A549 (cell line): ENCODE measurements around the gene ERFL. TPM values are rescaled to one million over a fixed set of nuclear protein-coding genes. Genes with fewer than 3 reads are reported as not detected.

Experiments
- polyA plus RNA-seq, 4 experiments: library from polyadenylated mRNA; depleted of rRNA in 3 of 4; stranded (reverse); fragments of >200 nt; fragmentation: RNase III in 1 of 4; extraction: RNeasy Plus Mini Kit Qiagen cat#74134 plus additional on column Dnase treatment in 1 of 4; gene quantifications; 2 replicates in 3 of 4; 3 replicates in 1 of 4; pipeline ENCODE4 v1.2.3, GENCODE V29; 2011 to 2017
- small RNA-seq, 6 experiments: library from RNA; depleted of rRNA; stranded (forward); fragments of <200 nt; gene quantifications; one replicate each; pipeline ENCODE3, GENCODE V24; 2012

ERFL gene
- polyA plus RNA-seq, 2 of the 4 experiments (the other 2 are of a cell fraction): 0.15 to 0.19 TPM

Small RNAs within 50 kb of the gene (small RNA-seq; reads per million reads assigned to genes)
- 0 to 1.2 (median 0) reads per million in 6 experiments for gene MIR6797

Other genes starting within 250 kb of the ERFL start
- gene CEACAM7, start 240.2 kb downstream of the ERFL start, polyA plus RNA-seq (2011; rRNA removed): 0.04 TPM in 1 of 2 replicates, not detected in the other
- gene CEACAM7, start 240.2 kb downstream of the ERFL start, polyA plus RNA-seq (2017; fragmentation: RNase III; extraction: RNeasy Plus Mini Kit Qiagen cat#74134 plus additional on column Dnase treatment): 0.05 TPM in 1 of 3 replicates, not detected in the others
- 1.3 and 2.3 TPM in 2 replicates for gene CEACAM5, start 219.8 kb downstream of the ERFL start, polyA plus RNA-seq (2011; rRNA removed)
- 0.12 TPM in 1 of 3 replicates, not detected in the others for gene CEACAM5, start 219.8 kb downstream of the ERFL start, polyA plus RNA-seq (2017; fragmentation: RNase III; extraction: RNeasy Plus Mini Kit Qiagen cat#74134 plus additional on column Dnase treatment)
- 17.7 and 26.7 TPM in 2 replicates for gene CEACAM6, start 172.9 kb downstream of the ERFL start, polyA plus RNA-seq (2011; rRNA removed)
- 0.51 to 0.97 TPM (median 0.53 TPM) in 3 replicates for gene CEACAM6, start 172.9 kb downstream of the ERFL start, polyA plus RNA-seq (2017; fragmentation: RNase III; extraction: RNeasy Plus Mini Kit Qiagen cat#74134 plus additional on column Dnase treatment)
- not detected in 2 replicates for gene CEACAM3, start 131.9 kb downstream of the ERFL start, polyA plus RNA-seq (2011; rRNA removed)
- not detected in 3 replicates for gene CEACAM3, start 131.9 kb downstream of the ERFL start, polyA plus RNA-seq (2017; fragmentation: RNase III; extraction: RNeasy Plus Mini Kit Qiagen cat#74134 plus additional on column Dnase treatment)
- not detected in 2 replicates for gene LYPD4, start 83.8 kb downstream of the ERFL start, polyA plus RNA-seq (2011; rRNA removed)
- not detected in 3 replicates for gene LYPD4, start 83.8 kb downstream of the ERFL start, polyA plus RNA-seq (2017; fragmentation: RNase III; extraction: RNeasy Plus Mini Kit Qiagen cat#74134 plus additional on column Dnase treatment)
- gene DMRTC2, start 83.4 kb downstream of the ERFL start, polyA plus RNA-seq (2011; rRNA removed): not detected in 2 replicates
- gene DMRTC2, start 83.4 kb downstream of the ERFL start, polyA plus RNA-seq (2017; fragmentation: RNase III; extraction: RNeasy Plus Mini Kit Qiagen cat#74134 plus additional on column Dnase treatment): not detected in 3 replicates
- 2,749 and 3,564 TPM in 2 replicates for gene RPS19, start 68.2 kb downstream of the ERFL start, polyA plus RNA-seq (2011; rRNA removed)
- gene RPS19, start 68.2 kb downstream of the ERFL start, polyA plus RNA-seq (2017; fragmentation: RNase III; extraction: RNeasy Plus Mini Kit Qiagen cat#74134 plus additional on column Dnase treatment): 7,778 to 7,989 TPM (median 7,924 TPM) in 3 replicates
- 0.52 and 0.57 TPM in 2 replicates for gene CD79A, start 51.2 kb downstream of the ERFL start, polyA plus RNA-seq (2011; rRNA removed)
- gene CD79A, start 51.2 kb downstream of the ERFL start, polyA plus RNA-seq (2017; fragmentation: RNase III; extraction: RNeasy Plus Mini Kit Qiagen cat#74134 plus additional on column Dnase treatment): 0.29 to 0.54 TPM (median 0.29 TPM) in 3 replicates
- 34.5 and 38.0 TPM in 2 replicates for gene ARHGEF1, start 45.3 kb downstream of the ERFL start, polyA plus RNA-seq (2011; rRNA removed)
- 71.5 to 92.9 TPM (median 84.2 TPM) in 3 replicates for gene ARHGEF1, start 45.3 kb downstream of the ERFL start, polyA plus RNA-seq (2017; fragmentation: RNase III; extraction: RNeasy Plus Mini Kit Qiagen cat#74134 plus additional on column Dnase treatment)
- gene RABAC1, start 30.9 kb upstream of the ERFL start, polyA plus RNA-seq (2011; rRNA removed): 117 and 137 TPM in 2 replicates
- gene RABAC1, start 30.9 kb upstream of the ERFL start, polyA plus RNA-seq (2017; fragmentation: RNase III; extraction: RNeasy Plus Mini Kit Qiagen cat#74134 plus additional on column Dnase treatment): 199 to 247 TPM (median 246 TPM) in 3 replicates
- 0.67 and 0.69 TPM in 2 replicates for gene ATP1A3, start 65.8 kb upstream of the ERFL start, polyA plus RNA-seq (2011; rRNA removed)
- gene ATP1A3, start 65.8 kb upstream of the ERFL start, polyA plus RNA-seq (2017; fragmentation: RNase III; extraction: RNeasy Plus Mini Kit Qiagen cat#74134 plus additional on column Dnase treatment): 3.4 to 3.8 TPM (median 3.7 TPM) in 3 replicates
- 0.22 and 0.42 TPM in 2 replicates for gene GRIK5, start 141.8 kb upstream of the ERFL start, polyA plus RNA-seq (2011; rRNA removed)
- gene GRIK5, start 141.8 kb upstream of the ERFL start, polyA plus RNA-seq (2017; fragmentation: RNase III; extraction: RNeasy Plus Mini Kit Qiagen cat#74134 plus additional on column Dnase treatment): 0.30 to 0.54 TPM (median 0.45 TPM) in 3 replicates
- 11.3 and 16.9 TPM in 2 replicates for gene ZNF574, start 147.7 kb upstream of the ERFL start, polyA plus RNA-seq (2011; rRNA removed)
- gene ZNF574, start 147.7 kb upstream of the ERFL start, polyA plus RNA-seq (2017; fragmentation: RNase III; extraction: RNeasy Plus Mini Kit Qiagen cat#74134 plus additional on column Dnase treatment): 20.9 to 21.8 TPM (median 21.1 TPM) in 3 replicates
- gene POU2F2, start 204.0 kb upstream of the ERFL start, polyA plus RNA-seq (2011; rRNA removed): 0.15 and 0.16 TPM in 2 replicates
- 0.24 to 0.49 TPM (median 0.28 TPM) in 3 replicates for gene POU2F2, start 204.0 kb upstream of the ERFL start, polyA plus RNA-seq (2017; fragmentation: RNase III; extraction: RNeasy Plus Mini Kit Qiagen cat#74134 plus additional on column Dnase treatment)